Left ventricle myocardium superior (tissue), 1 donor: ENCODE data around the gene BCKDHB. TPM values are rescaled to one million over a fixed set of nuclear protein-coding genes. Genes with fewer than 3 reads are reported as not detected.
A peak's percentile ranks its signal among the peaks of the same experiment; 100 is the strongest.
"Not testable (repeated sequence)": the region's sequence is repeated elsewhere in the genome, so short reads cannot be mapped to it uniquely, and the experiment has no call there.

Source experiments
- ATAC-seq: fragments of 200-7000 bp; cut with Tn5 transposase; one replicate; pipeline ENCODE4 v1.9.1; 2020; ENCODE audit warnings: mild to moderate bottlenecking, moderate library complexity
- DNase-seq: peaks from one replicate; pipeline ENCODE4 v3.0.0-alpha.2; 2020
- intact Hi-C: fragments of 100-400 bp; cut with micrococcal nuclease; formaldehyde crosslinking; loops from one replicate; pipeline ENCODE4 v1.11.0; 2022
- total RNA-seq: library from RNA; stranded (reverse); fragmentation: NEBNext Ultra II Directional; extraction: Animal tissue kit (Norgen Biotek cat#: 25700); gene quantifications from one replicate; pipeline ENCODE4 v1.2.1, GENCODE V29; 2021
- donor health status: DM: no; HTN: yes; CAD: no; lungs with severe emphysema.

Gene BCKDHB
- total RNA-seq, 1 donor from 2014 or later = 24.3 TPM

- no peak for DNase-seq
- intact Hi-C loops = no loop called here
- ATAC-seq = no peak
Observed at GRCh38 chr6:80234908-80235307, 128.4 kb downstream of the BCKDHB start.

GRCh38 chr6:80235647-80236046 is 129.2 kb downstream of the BCKDHB start:
- intact Hi-C loops = no loop called here
- no peak for ATAC-seq
- no peak for DNase-seq

GRCh38 chr6:80238754-80239153 is 132.3 kb downstream of the BCKDHB start:
- ATAC-seq, DNase-seq, intact Hi-C loops: not testable (repeated sequence)

- ATAC-seq (no peak), DNase-seq (no peak)
- intact Hi-C loops = no loop called here
Observed at GRCh38 chr6:80245043-80245442, 138.6 kb downstream of the BCKDHB start.

- peak; percentile 62 for ATAC-seq
- no peak for DNase-seq
- intact Hi-C loops = no loop called here
Observed at GRCh38 chr6:80249897-80250296, 143.4 kb downstream of the BCKDHB start.

- ATAC-seq = no peak
- DNase-seq = no peak
- intact Hi-C loops = no loop called here
Observed at GRCh38 chr6:80250391-80250997, 144.0 kb downstream of the BCKDHB start.

GRCh38 chr6:80251321-80251720 is 144.8 kb downstream of the BCKDHB start:
- ATAC-seq (no peak), DNase-seq (no peak)
- intact Hi-C loops = no loop called here

GRCh38 chr6:80254716-80255115 is 148.2 kb downstream of the BCKDHB start:
- ATAC-seq = no peak
- intact Hi-C loops = no loop called here

GRCh38 chr6:80256691-80257090 is 150.2 kb downstream of the BCKDHB start:
- DNase-seq (no peak), ATAC-seq (no peak)
- intact Hi-C loops = no loop called here

More at GRCh38 chr6:80254716-80255115, 148.2 kb downstream of the BCKDHB start:
- no peak for DNase-seq

GRCh38 chr6:80259118-80259517 is 152.6 kb downstream of the BCKDHB start:
- DNase-seq (no peak), ATAC-seq (no peak)
- intact Hi-C loops = no loop called here

GRCh38 chr6:80263585-80263984 is 157.1 kb downstream of the BCKDHB start:
- intact Hi-C loops = no loop called here
- ATAC-seq (peak; percentile 67), DNase-seq (no peak)

- intact Hi-C loops = no loop called here
- ATAC-seq = no peak
- DNase-seq = no peak
Observed at GRCh38 chr6:80268865-80269730, 162.6 kb downstream of the BCKDHB start.

- intact Hi-C loops = no loop called here
- ATAC-seq (no peak), DNase-seq (no peak)
Observed at GRCh38 chr6:80271074-80271473, 164.6 kb downstream of the BCKDHB start.

GRCh38 chr6:80272988-80273387 is 166.5 kb downstream of the BCKDHB start:
- no peak for DNase-seq
- no peak for ATAC-seq
- intact Hi-C loops = no loop called here

GRCh38 chr6:80276861-80277260 is 170.4 kb downstream of the BCKDHB start:
- no peak for ATAC-seq
- DNase-seq = no peak
- intact Hi-C loops = no loop called here

GRCh38 chr6:80277501-80277900 is 171.0 kb downstream of the BCKDHB start:
- no peak for ATAC-seq
- intact Hi-C loops = no loop called here
- no peak for DNase-seq

GRCh38 chr6:80280262-80281010 is 174.0 kb downstream of the BCKDHB start:
- ATAC-seq = no peak
- intact Hi-C loops = no loop called here

GRCh38 chr6:80282913-80283554 is 176.6 kb downstream of the BCKDHB start:
- intact Hi-C loops = no loop called here
- ATAC-seq = no peak
- DNase-seq = no peak

More at GRCh38 chr6:80280262-80281010, 174.0 kb downstream of the BCKDHB start:
- no peak for DNase-seq

- ATAC-seq = no peak
- DNase-seq = no peak
- intact Hi-C loops = no loop called here
Observed at GRCh38 chr6:80287112-80287511, 180.6 kb downstream of the BCKDHB start.

GRCh38 chr6:80287607-80288006 is 181.1 kb downstream of the BCKDHB start:
- no peak for DNase-seq

More at GRCh38 chr6:80287607-80288006, 181.1 kb downstream of the BCKDHB start:
- no peak for ATAC-seq
- intact Hi-C loops = no loop called here
